IMR-90 (cell line): ENCODE data around the gene TINCR. TPM values are rescaled to one million over a fixed set of nuclear protein-coding genes. Genes with fewer than 3 reads are reported as not detected.

Experiments
- ATAC-seq: fragments of 200-7000 bp; cut with Tn5 transposase; 2 replicates; pipeline ENCODE4 v1.9.1; 2020; ENCODE audit warnings: low read depth, mild to moderate bottlenecking, moderate library complexity
- BruUV-seq: library from RNA; stranded (reverse); fragments of 400-500 nt; replicated peaks from 2 replicates; lab custom pipeline; 2021; lab: Mats Ljungman, UMichigan
- CTCF ChIA-PET: fragments of 300-600 bp; formaldehyde crosslinking; extraction: SDS; loops from one replicate; lab custom pipeline; 2021; ENCODE audit warnings: antibody characterized with exemption; lab: Yijun Ruan, JAX
- POLR2A ChIA-PET: fragments of 300-600 bp; sonication (Branson Sonifier 250); formaldehyde crosslinking; loops from one replicate; lab custom pipeline; 2022; ENCODE audit warnings: antibody characterized with exemption; ENCODE audit not compliant: unreplicated experiment; lab: Charles Lee
- DNase-seq: peaks from one replicate; pipeline ENCODE4 v3.0.0; 2013
- H2AFZ ChIP-seq: replicated peaks from 2 replicates; pipeline ENCODE3; 2013; ENCODE audit warnings: low read length, mild to moderate bottlenecking; ENCODE audit not compliant: poor library complexity
- H2AK5ac ChIP-seq: 2 replicates; pipeline ENCODE4 v1.6.1; 2013; ENCODE audit warnings: low read depth, low read length, inconsistent platforms
- H2AK9ac ChIP-seq: replicated peaks from 2 replicates; pipeline ENCODE3; 2013; ENCODE audit warnings: mild to moderate bottlenecking, low read depth, low read length, moderate library complexity; ENCODE audit not compliant: poor library complexity
- H2BK120ac ChIP-seq: 2 replicates; pipeline ENCODE4 v1.6.1; 2013; ENCODE audit warnings: low read depth, low read length, inconsistent platforms
- H2BK15ac ChIP-seq: 3 replicates; pipeline ENCODE4 v1.6.1; 2013; ENCODE audit warnings: low read depth, low read length, inconsistent platforms
- H2BK20ac ChIP-seq: 2 replicates; pipeline ENCODE4 v1.6.1; 2013; ENCODE audit warnings: low read depth, mild to moderate bottlenecking, inconsistent platforms, low read length, moderate library complexity
- H2BK5ac ChIP-seq: 2 replicates; pipeline ENCODE4 v1.6.1; 2013; ENCODE audit warnings: mild to moderate bottlenecking, low read depth, low read length, inconsistent platforms; ENCODE audit not compliant: poor library complexity, severe bottlenecking
- H3K14ac ChIP-seq: replicated peaks from 2 replicates; pipeline ENCODE4 v1.6.1; 2013; ENCODE audit warnings: low read depth, low read length, inconsistent platforms
- H3K18ac ChIP-seq: 2 replicates; pipeline ENCODE4 v1.6.1; 2013; ENCODE audit warnings: low read depth, low read length, control low read depth
- H3K23ac ChIP-seq: 2 replicates; pipeline ENCODE4 v1.6.1; 2013; ENCODE audit warnings: low read depth, low read length, inconsistent platforms
- H3K27ac ChIP-seq: 2 replicates; pipeline ENCODE4 v1.5.1; 2013; ENCODE audit warnings: mild to moderate bottlenecking, control low read depth, low read length; ENCODE audit not compliant: insufficient read depth
- H3K27me3 ChIP-seq: 2 replicates; pipeline ENCODE4 v1.6.1; 2013; ENCODE audit warnings: low read length; ENCODE audit not compliant: control insufficient read depth, insufficient read depth
- H3K36me3 ChIP-seq: 2 replicates; pipeline ENCODE4 v1.6.1; 2013; ENCODE audit warnings: low read length, mixed read lengths; ENCODE audit not compliant: control insufficient read depth, insufficient read depth
- H3K4ac ChIP-seq: 2 replicates; pipeline ENCODE4 v1.6.1; 2013; ENCODE audit warnings: low read depth, low read length, inconsistent platforms
- H3K4me1 ChIP-seq: 2 replicates; pipeline ENCODE4 v1.6.1; 2013; ENCODE audit warnings: low read length, mixed read lengths; ENCODE audit not compliant: control insufficient read depth, insufficient read depth
- H3K4me2 ChIP-seq: 2 replicates; pipeline ENCODE4 v1.6.1; 2013; ENCODE audit warnings: low read depth, mild to moderate bottlenecking, control low read depth, low read length, moderate library complexity
- H3K4me3 ChIP-seq: 2 replicates; pipeline ENCODE4 v1.5.1; 2013; ENCODE audit warnings: low read depth, mild to moderate bottlenecking, control low read depth, low read length, moderate library complexity; ENCODE audit not compliant: insufficient read depth
- H3K56ac ChIP-seq: 2 replicates; pipeline ENCODE4 v1.6.1; 2013; ENCODE audit warnings: low read length, inconsistent platforms; ENCODE audit not compliant: insufficient read depth; ENCODE audit errors: extremely low read depth
- H3K79me1 ChIP-seq, 2 experiments: 2 replicates each; pipeline ENCODE4 v1.6.1; 2013; ENCODE audit warnings: low read length in 2 of 2, inconsistent platforms in 1 of 2, low read depth in 1 of 2
- H3K9ac ChIP-seq: 2 replicates; pipeline ENCODE4 v1.6.1; 2013; ENCODE audit warnings: low read depth, low read length, control low read depth
- H3K9me1 ChIP-seq: 2 replicates; pipeline ENCODE4 v1.6.1; 2013; ENCODE audit warnings: low read length, inconsistent platforms; ENCODE audit not compliant: insufficient read depth
- H3K9me3 ChIP-seq: 2 replicates; pipeline ENCODE4 v1.6.1; 2013; ENCODE audit warnings: low read length; ENCODE audit not compliant: control insufficient read depth, insufficient read depth
- H4K20me1 ChIP-seq: 2 replicates; pipeline ENCODE4 v1.6.1; 2013; ENCODE audit warnings: low read length, inconsistent platforms; ENCODE audit not compliant: insufficient read depth
- H4K5ac ChIP-seq: 2 replicates; pipeline ENCODE4 v1.6.1; 2013; ENCODE audit warnings: mild to moderate bottlenecking, low read depth, low read length, control low read depth
- H4K8ac ChIP-seq, 2 experiments: 2 replicates each; pipeline ENCODE4 v1.6.1; 2013; ENCODE audit warnings: low read depth in 2 of 2, low read length in 2 of 2, control low read depth in 1 of 2, inconsistent platforms in 1 of 2
- H4K91ac ChIP-seq: 2 replicates; pipeline ENCODE4 v1.6.1; 2013; ENCODE audit warnings: low read depth, low read length, inconsistent platforms; ENCODE audit not compliant: insufficient read depth
- CEBPB ChIP-seq: IDR thresholded peaks from 2 replicates; pipeline ENCODE4 v1.6.1; 2012; ENCODE audit warnings: low read depth, low read length, improper control_type of control experiment
- CHD1 ChIP-seq: IDR thresholded peaks from 2 replicates; pipeline ENCODE4 v1.6.1; 2012; ENCODE audit warnings: low read depth, low read length, improper control_type of control experiment
- MAFK ChIP-seq: IDR thresholded peaks from 2 replicates; pipeline ENCODE4 v1.6.1; 2012; ENCODE audit warnings: low read depth, low read length, improper control_type of control experiment
- MAZ ChIP-seq: IDR thresholded peaks from 2 replicates; pipeline ENCODE4 v1.6.1; 2012; ENCODE audit warnings: low read depth, mild to moderate bottlenecking, low read length, improper control_type of control experiment, moderate library complexity, borderline replicate concordance
- MXI1 ChIP-seq: IDR thresholded peaks from 2 replicates; pipeline ENCODE4 v1.6.1; 2012; ENCODE audit warnings: low read depth, mild to moderate bottlenecking, low read length, moderate library complexity, borderline replicate concordance
- NFE2L2 ChIP-seq: fragments of 150-350 bp; IDR thresholded peaks from 2 replicates; pipeline ENCODE4 v1.6.1; 2016; ENCODE audit warnings: low read depth, mild to moderate bottlenecking, low read length
- RCOR1 ChIP-seq: IDR thresholded peaks from 2 replicates; pipeline ENCODE4 v1.6.1; 2012; ENCODE audit warnings: mild to moderate bottlenecking, low read length, improper control_type of control experiment; ENCODE audit not compliant: insufficient replicate concordance
- WGBS, 2 experiments: methylation state at CpG; one replicate each; pipeline versions ENCODE4 v1.1.5 to v1.1.7; 2013; ENCODE audit warnings: missing lambda C conversion rate in 2 of 2; ENCODE audit not compliant: insufficient read length in 1 of 2; ENCODE audit errors: extremely low coverage in 2 of 2; 5-methylcytosine and 5-hydroxymethylcytosine counted together
- dilution Hi-C: fragments of 300-500 bp; cut with HindIII; formaldehyde crosslinking; loops from one replicate; pipeline ENCODE4 v1.14.3; 2018; ENCODE audit warnings: low sequenced_read_pairs; ENCODE audit not compliant: unreplicated experiment
- in situ Hi-C: fragments of 300-500 bp; cut with MboI; formaldehyde crosslinking; loops from 3 replicates; pipeline ENCODE4 v1.14.3; 2019; ENCODE audit warnings: low sequenced_read_pairs, inconsistent platforms, mixed read lengths
- intact Hi-C: fragments of 100-400 bp; cut with micrococcal nuclease; formaldehyde crosslinking; loops from 2 replicates; pipeline ENCODE4 v1.10.0; 2022
- polyA plus RNA-seq, 3 experiments: library from polyadenylated mRNA; depleted of rRNA; stranded (reverse); fragments of >200 nt; gene quantifications; 2 replicates each; pipeline ENCODE4 v1.2.3, GENCODE V29; 2012; ENCODE audit warnings: low replicate concordance in 1 of 3
- total RNA-seq: library from RNA; depleted of rRNA; stranded (reverse); fragments of >200 nt; gene quantifications from 2 replicates; pipeline ENCODE4 v1.2.3, GENCODE V29; 2012
- TF ChIP-seq, protein P1 (sequence below): conservative IDR thresholded peaks from 2 replicates; pipeline ENCODE4 v1.5.1; 2012; ENCODE audit warnings: mild to moderate bottlenecking, low read depth, low read length, improper control_type of control experiment

The TINCR gene
- total and polyA plus RNA-seq, 2 of the 4 experiments (the other 2 are of a cell fraction): 0.05 TPM; not detected in 1

DNA sequence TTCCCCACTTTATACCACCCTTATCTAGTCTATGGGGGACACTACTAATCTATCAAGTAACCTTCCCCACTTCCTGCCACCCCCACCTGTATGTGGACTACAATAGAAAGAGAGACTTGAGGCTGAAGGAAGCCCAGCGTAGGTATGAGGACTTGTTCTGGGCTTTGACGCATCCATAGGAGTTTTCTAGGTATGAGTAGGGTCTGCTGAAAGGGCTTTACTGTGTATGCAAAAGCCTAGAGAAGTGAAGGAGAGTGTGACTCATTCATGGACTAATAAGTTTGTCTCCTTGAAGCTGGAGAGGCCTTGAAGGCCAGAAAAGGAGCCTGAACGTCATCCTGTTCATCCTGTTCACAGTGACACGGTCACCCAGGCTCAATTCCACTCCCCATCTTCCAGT is 21.8 kb downstream of the TINCR start:
- no peak overlapping the region for H2BK5ac ChIP-seq
- DNase-seq: no peak
- TF ChIP-seq CEBPB (no peak), RCOR1 (no peak), MXI1 (no peak), CHD1 (no peak), MAZ (no peak), MAFK (no peak), NFE2L2 (no peak)
- TF ChIP-seq, protein P1, sequence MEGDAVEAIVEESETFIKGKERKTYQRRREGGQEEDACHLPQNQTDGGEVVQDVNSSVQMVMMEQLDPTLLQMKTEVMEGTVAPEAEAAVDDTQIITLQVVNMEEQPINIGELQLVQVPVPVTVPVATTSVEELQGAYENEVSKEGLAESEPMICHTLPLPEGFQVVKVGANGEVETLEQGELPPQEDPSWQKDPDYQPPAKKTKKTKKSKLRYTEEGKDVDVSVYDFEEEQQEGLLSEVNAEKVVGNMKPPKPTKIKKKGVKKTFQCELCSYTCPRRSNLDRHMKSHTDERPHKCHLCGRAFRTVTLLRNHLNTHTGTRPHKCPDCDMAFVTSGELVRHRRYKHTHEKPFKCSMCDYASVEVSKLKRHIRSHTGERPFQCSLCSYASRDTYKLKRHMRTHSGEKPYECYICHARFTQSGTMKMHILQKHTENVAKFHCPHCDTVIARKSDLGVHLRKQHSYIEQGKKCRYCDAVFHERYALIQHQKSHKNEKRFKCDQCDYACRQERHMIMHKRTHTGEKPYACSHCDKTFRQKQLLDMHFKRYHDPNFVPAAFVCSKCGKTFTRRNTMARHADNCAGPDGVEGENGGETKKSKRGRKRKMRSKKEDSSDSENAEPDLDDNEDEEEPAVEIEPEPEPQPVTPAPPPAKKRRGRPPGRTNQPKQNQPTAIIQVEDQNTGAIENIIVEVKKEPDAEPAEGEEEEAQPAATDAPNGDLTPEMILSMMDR: no peak
- H4K91ac ChIP-seq: no peak overlapping the region
- ChIA-PET CTCF (no interaction called here), POLR2A (no interaction called here)
- H3K56ac ChIP-seq: no peak overlapping the region
- no peak overlapping the region for H3K27ac ChIP-seq
- H3K4ac ChIP-seq: no peak overlapping the region
- no peak overlapping the region for H2AK5ac ChIP-seq
- H3K9ac ChIP-seq: no peak overlapping the region
- H4K5ac ChIP-seq: no peak overlapping the region
- no peak overlapping the region for H2AFZ ChIP-seq
- H3K18ac ChIP-seq: no peak overlapping the region
- H3K23ac ChIP-seq: no peak overlapping the region
- intact Hi-C loops: no loop called here
- H3K4me1 ChIP-seq: no peaks in the 10 kb centered on the region
- BruUV-seq: no TSS peak
- no peaks in the 10 kb centered on the region for H3K9me1 ChIP-seq
- no peaks in the 10 kb centered on the region for H3K36me3 ChIP-seq
- H2AK9ac ChIP-seq: no peak overlapping the region
- no peak for ATAC-seq
- H3K4me3 ChIP-seq: no peak overlapping the region
- no peaks in the 10 kb centered on the region for H3K79me1 ChIP-seq
- H4K8ac ChIP-seq: no peak overlapping the region
- H2BK20ac ChIP-seq: no peak overlapping the region
- no peak overlapping the region for H2BK15ac ChIP-seq
- dilution Hi-C loops: no loop called here
- peaks cover 14% of the 10 kb centered on the region for H3K27me3 ChIP-seq
- no peak overlapping the region for H3K4me2 ChIP-seq
- H2BK120ac ChIP-seq: no peak overlapping the region
- H3K14ac ChIP-seq: no peak overlapping the region
- in situ Hi-C loops: no loop called here
- WGBS, 2 experiments: 80% methylated on average over 1 of the region's 4 CpGs; no CpG with 5 or more reads in 1 of the 2 experiments
- no peaks in the 10 kb centered on the region for H3K9me3 ChIP-seq
- no peaks in the 10 kb centered on the region for H4K20me1 ChIP-seq
